Measurements from ENCODE around the gene LIPC.

LIPC gene

GRCh38 chr15:58407236-58407775 lies 24.5 kb upstream of the LIPC start:
- DNase-seq = no peak

- DNase-seq = no peak
Observed at GRCh38 chr15:58407778-58408177, 24.0 kb upstream of the LIPC start.

- DNase-seq = no peak
Observed at GRCh38 chr15:58409861-58410260, 21.9 kb upstream of the LIPC start.

GRCh38 chr15:58410353-58410752 lies 21.4 kb upstream of the LIPC start:
- peak; percentile 6 for DNase-seq

- DNase-seq = no peak
Observed at GRCh38 chr15:58413253-58413652, 18.5 kb upstream of the LIPC start.

- no peak for DNase-seq
Observed at GRCh38 chr15:58415636-58416035, 16.2 kb upstream of the LIPC start.

- DNase-seq = no peak
Observed at GRCh38 chr15:58416963-58417362, 14.8 kb upstream of the LIPC start.

- DNase-seq = no peak
Observed at GRCh38 chr15:58418135-58418534, 13.7 kb upstream of the LIPC start.

- no peak for DNase-seq
Observed at GRCh38 chr15:58419803-58420524, 11.8 kb upstream of the LIPC start.

- DNase-seq = no peak
Observed at GRCh38 chr15:58420579-58421043, 11.2 kb upstream of the LIPC start.

GRCh38 chr15:58423205-58423604 lies 8.6 kb upstream of the LIPC start:
- DNase-seq = no peak

GRCh38 chr15:58423831-58424608 lies 7.8 kb upstream of the LIPC start:
- DNase-seq = no peak

GRCh38 chr15:58424722-58425121 lies 7.1 kb upstream of the LIPC start:
- no peak for DNase-seq

GRCh38 chr15:58425185-58425584 lies 6.6 kb upstream of the LIPC start:
- DNase-seq = no peak

- no peak for DNase-seq
Observed at GRCh38 chr15:58425834-58426233, 6.0 kb upstream of the LIPC start.

- no peak for DNase-seq
Observed at GRCh38 chr15:58426501-58426900, 5.3 kb upstream of the LIPC start.

- DNase-seq = no peak
Observed at GRCh38 chr15:58427987-58428386, 3.8 kb upstream of the LIPC start.

- DNase-seq = no peak
Observed at GRCh38 chr15:58430224-58430787, 1.5 kb upstream of the LIPC start.

GRCh38 chr15:58432401-58432800 lies 610 bp downstream of the LIPC start:
- DNase-seq = no peak

GRCh38 chr15:58433597-58434333 lies 2.0 kb downstream of the LIPC start:
- DNase-seq = no peak

GRCh38 chr15:58434334-58434875 lies 2.6 kb downstream of the LIPC start:
- no peak for DNase-seq

GRCh38 chr15:58436552-58436951 lies 4.8 kb downstream of the LIPC start:
- no peak for DNase-seq

All from stimulated activated CD4-positive, alpha-beta T cell treated with anti-CD3 and anti-CD28 coated beads, Interleukin-12 subunit alpha, Interleukin-12 subunit beta, amount 100 ng/mL, for 4 hours (primary cell).